Activated CD8-positive, alpha-beta memory T cell treated with anti-CD3 and anti-CD28 coated beads for 36 hours (primary cell): ENCODE results near the gene SH2B2. TPM values are rescaled to one million over a fixed set of nuclear protein-coding genes. Genes with fewer than 3 reads are reported as not detected.

ENCODE experiments used
- CTCF ChIA-PET: fragments of 350-600 bp; sonication (Branson Sonifier 250); formaldehyde crosslinking; loops from one replicate; lab custom pipeline; 2021; ENCODE audit warnings: antibody characterized with exemption; lab: Charles Lee
- POLR2A ChIA-PET: fragments of 350-600 bp; sonication (Branson Sonifier 250); formaldehyde crosslinking; loops from one replicate; lab custom pipeline; 2021; ENCODE audit warnings: antibody characterized with exemption; lab: Charles Lee
- total RNA-seq, 2 experiments: library from RNA; stranded (reverse); gene quantifications; one replicate each; pipeline ENCODE4 v1.2.3, GENCODE V29; 2021

SH2B2 gene
- total RNA-seq, 2 experiments from 2014 or later = 2.2 to 2.5 TPM

- ChIA-PET POLR2A (no interaction called here), CTCF (interaction anchor here (0.7 kb wide), 1 partner anchor 717 kb away, joined by 4 read pairs; no protein-coding TSS in a partner anchor)
Measured at GRCh38 chr7:102262546-102262945, 24.1 kb upstream of the SH2B2 start.

DNA sequence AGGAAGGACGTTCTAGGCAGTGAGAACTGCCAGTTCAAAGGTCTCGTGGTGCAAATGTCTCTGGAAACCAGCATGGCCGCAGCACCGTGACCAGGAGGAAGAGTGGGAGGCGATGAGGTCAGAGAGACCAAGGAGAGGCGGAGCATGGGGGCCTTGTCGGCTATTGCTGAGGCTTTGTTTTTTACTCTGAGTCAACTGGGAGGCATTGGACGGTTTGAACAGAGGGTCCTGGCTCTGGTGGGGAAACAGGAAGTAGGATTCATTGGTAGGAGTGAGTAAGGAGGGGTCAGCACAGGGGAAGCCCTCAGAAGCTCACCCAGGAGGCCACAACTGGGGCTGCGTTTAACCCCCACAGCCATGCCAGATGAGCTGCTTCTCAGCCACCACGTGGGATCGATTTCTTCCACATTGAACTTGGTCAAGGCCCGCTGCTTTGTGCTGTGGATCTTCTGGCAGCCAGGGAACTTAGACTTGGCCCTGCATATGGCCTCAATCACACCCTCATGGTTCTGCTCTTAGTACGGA lies 22.2 kb upstream of the SH2B2 start:
- CTCF ChIA-PET = no interaction called here
- POLR2A ChIA-PET = no interaction called here

GRCh38 chr7:102266541-102266940 lies 20.1 kb upstream of the SH2B2 start:
- CTCF ChIA-PET = no interaction called here
- POLR2A ChIA-PET = no interaction called here

DNA sequence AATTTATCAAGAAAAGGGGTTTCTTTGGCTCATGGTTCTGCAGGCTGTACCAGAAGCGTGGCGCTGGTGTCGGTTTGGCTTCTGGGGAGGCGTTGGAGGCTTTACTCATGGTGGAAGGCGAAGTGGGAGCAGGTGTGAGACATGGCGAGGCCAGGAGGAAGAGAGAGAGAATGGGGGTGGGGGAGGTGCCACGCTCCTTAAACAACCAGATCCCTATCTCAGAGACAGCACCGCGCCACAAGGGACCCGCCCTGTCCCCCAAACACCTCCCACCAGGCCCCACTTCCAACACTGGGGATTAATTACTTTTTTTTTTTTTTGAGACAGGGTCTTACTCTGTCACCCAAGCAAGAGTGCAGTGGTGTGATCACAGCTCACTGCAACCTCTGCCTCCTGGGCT lies 18.0 kb upstream of the SH2B2 start:
- ChIA-PET CTCF (no interaction called here), POLR2A (no interaction called here)

- POLR2A ChIA-PET = no interaction called here
Measured at GRCh38 chr7:102270178-102270887, 16.3 kb upstream of the SH2B2 start.

GRCh38 chr7:102271158-102271798 lies 15.4 kb upstream of the SH2B2 start:
- POLR2A ChIA-PET = no interaction called here
- CTCF ChIA-PET = interaction anchor here (0.6 to 3.9 kb wide), 4 partner anchors 669 to 783 kb away, joined by 3 to 17 read pairs (median 5); no protein-coding TSS in a partner anchor

More at GRCh38 chr7:102270178-102270887, 16.3 kb upstream of the SH2B2 start:
- CTCF ChIA-PET = interaction anchor here (0.8 to 3.9 kb wide), 5 partner anchors 152 to 730 kb away, joined by 3 to 17 read pairs (median 3); no protein-coding TSS in a partner anchor

DNA sequence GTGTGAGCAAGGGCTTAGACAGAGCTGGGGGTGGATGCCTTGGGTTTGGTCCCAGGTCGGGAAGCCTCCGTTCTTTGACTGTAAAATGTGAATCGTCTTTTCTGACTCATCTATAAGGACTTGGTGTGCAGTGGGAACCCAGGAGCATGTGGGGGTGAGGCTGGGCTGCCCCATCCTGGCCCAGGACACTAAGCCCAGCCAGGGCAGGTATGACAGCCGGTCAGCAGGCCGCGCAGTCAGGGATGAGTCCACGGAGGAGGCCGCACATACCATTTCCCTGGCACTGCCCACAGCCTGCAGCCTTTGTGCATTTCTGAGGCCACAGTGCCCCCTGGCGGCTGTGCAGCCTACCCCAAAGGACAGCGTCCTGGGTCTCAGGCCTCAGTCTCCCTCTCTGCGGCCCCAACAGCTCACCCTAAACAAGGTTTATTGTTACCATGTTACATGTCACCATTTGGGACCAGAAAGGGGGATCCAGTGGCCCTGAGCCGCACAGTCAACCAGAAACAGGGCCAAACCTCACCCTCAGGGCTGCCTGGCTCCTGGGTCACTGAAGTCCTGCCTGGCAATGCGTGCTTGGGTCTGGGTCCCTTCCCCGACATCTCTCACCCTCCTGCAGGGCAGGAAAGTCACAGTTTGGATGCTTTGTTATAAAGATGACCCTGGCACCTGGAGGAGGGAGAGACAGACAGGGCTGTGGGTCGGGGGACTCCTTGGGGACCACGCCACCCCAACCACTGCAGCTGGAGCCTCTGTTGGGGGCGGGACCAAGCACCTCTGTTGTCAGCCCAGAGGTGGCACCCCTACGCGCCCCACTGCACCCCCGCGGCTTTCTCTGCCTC lies 14.4 kb upstream of the SH2B2 start:
- ChIA-PET CTCF (interaction anchor here (0.5 to 3.9 kb wide), 7 partner anchors 12 to 1001 kb away, joined by 3 to 17 read pairs (median 4); no protein-coding TSS in a partner anchor), POLR2A (no interaction called here)

GRCh38 chr7:102272917-102273748 lies 13.5 kb upstream of the SH2B2 start:
- POLR2A ChIA-PET = no interaction called here

DNA sequence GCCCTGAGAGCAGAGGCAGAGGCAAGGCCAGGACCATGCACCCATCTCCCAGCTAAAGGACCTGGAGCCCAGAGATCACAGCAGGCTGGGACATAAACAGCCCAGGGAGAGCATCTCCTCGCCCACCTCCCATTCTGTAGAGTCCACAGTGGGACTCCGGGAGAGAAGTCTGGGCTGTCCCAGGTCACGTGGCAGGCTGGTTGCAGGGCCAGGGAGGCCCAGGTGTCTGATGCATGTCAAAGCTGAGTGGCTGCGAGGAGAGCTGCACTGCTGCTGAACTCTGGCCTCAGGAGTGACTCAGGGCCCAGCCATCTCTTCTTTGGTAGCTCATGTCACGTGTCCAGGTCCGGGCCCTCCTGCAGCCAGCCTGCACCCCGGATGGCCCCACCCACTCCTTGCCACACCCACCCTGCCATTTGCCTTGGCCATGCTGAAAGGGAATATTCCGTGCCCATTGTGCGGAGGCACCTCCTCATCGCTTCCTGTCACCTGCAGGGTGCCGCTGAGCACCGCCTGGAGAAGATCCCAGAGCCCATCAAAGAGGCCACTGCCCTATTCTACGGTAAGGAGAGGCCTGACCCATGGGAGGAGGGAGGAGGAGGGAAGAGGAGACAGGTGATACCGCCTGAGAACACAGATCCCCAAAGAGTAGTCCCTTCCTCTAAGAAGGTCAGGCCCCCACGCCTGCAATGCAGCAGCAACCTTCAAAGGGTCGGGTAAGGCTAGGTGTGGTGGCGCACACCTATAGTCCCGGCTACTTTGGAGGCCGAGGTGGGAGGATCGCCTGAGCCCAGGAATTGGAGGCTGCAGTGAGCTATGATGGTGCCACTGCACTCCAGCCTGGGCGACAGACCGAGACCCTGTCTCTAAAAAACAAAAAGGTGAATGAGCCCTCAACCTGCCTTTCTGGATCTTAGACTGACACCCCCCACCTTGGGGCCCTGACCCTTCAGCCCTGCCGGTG lies 12.6 kb upstream of the SH2B2 start:
- CTCF ChIA-PET = interaction anchor here (0.8 to 1.6 kb wide), 3 partner anchors 14 to 726 kb away, joined by 3 read pairs; no protein-coding TSS in a partner anchor
- POLR2A ChIA-PET = no interaction called here

More at GRCh38 chr7:102272917-102273748, 13.5 kb upstream of the SH2B2 start:
- CTCF ChIA-PET = interaction anchor here (0.5 to 3.9 kb wide), 8 partner anchors 13 to 1002 kb away, joined by 3 to 17 read pairs (median 4); no protein-coding TSS in a partner anchor

GRCh38 chr7:102275123-102275703 lies 11.5 kb upstream of the SH2B2 start:
- CTCF ChIA-PET = interaction anchor here (1.5 kb wide), 1 partner anchor 737 kb away, joined by 3 read pairs; no protein-coding TSS in a partner anchor

DNA sequence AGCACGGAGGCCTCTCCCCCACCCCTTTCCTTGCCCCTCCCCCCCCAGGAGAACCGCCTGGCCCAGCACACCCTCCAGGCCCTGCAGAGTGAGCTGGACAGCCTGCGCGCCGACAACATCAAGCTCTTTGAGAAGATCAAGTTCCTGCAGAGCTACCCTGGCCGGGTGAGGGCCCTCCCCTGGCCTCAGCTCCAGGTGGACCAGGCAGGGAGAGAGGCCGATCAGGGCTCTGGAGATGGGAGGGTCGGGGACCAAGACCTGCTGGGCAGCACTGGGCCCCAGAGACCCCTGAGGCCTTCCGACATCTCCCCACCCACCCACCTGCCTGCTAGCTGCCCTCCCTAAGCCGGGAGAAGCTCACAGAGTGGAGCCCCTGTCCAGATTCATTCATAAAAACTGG lies 8.8 kb upstream of the SH2B2 start:
- ChIA-PET POLR2A (interaction anchor here (0.6 kb wide), 3 partner anchors 15 to 127 kb away, joined by 3 to 8 read pairs (median 4); no protein-coding TSS in a partner anchor), CTCF (interaction anchor here (2.2 kb wide), 1 partner anchor 108 kb away, joined by 7 read pairs; no protein-coding TSS in a partner anchor)

More at GRCh38 chr7:102275123-102275703, 11.5 kb upstream of the SH2B2 start:
- POLR2A ChIA-PET = no interaction called here

DNA sequence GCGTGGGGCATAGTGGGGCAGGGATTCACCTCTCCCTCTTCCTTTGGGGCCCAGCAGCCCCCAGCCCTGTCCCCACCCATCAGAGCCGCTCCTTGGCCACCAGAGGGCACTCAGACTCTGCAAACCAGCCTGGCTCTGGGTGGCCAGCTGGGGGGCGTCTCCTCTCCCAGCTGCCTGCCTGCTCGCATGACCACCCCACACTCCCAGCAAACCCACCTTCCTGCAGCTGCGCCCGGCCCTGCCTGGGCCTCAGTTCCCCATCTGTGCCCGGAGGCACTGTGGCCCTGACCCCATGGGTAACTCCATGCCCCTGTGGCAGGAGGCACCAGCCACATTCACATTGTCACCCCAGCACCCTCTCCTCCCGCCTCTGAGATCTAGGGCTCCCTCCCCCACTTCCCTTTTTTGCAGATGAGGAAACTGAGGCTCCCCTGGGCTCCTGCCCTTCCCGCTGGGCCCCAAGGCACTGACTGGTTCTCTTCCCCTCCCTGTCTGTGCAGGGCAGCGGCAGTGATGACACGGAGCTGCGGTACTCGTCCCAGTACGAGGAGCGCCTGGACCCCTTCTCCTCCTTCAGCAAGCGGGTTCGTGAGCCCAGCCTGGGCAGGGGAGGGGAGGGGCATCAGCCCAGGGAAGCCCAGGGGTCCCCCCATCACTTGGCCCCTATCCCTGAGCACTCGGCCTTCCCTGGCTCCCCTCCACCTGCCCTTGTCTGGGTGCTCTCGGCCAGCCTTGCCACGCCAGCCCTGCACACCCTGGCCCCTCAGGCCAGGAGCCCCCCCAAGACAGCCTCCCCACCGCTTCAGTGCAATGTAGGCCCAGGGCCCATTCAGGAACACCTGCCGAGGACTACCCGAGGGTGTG lies 6.9 kb upstream of the SH2B2 start:
- ChIA-PET CTCF (interaction anchor here (0.7 to 2.2 kb wide), 10 partner anchors 10 to 736 kb away, joined by 3 to 7 read pairs (median 4); no protein-coding TSS in a partner anchor), POLR2A (no interaction called here)

- ChIA-PET CTCF (interaction anchor here (0.8 to 1.3 kb wide), 4 partner anchors 18 to 113 kb away, joined by 3 to 6 read pairs (median 4); no protein-coding TSS in a partner anchor), POLR2A (no interaction called here)
Measured at GRCh38 chr7:102280521-102280920, 6.1 kb upstream of the SH2B2 start.

DNA sequence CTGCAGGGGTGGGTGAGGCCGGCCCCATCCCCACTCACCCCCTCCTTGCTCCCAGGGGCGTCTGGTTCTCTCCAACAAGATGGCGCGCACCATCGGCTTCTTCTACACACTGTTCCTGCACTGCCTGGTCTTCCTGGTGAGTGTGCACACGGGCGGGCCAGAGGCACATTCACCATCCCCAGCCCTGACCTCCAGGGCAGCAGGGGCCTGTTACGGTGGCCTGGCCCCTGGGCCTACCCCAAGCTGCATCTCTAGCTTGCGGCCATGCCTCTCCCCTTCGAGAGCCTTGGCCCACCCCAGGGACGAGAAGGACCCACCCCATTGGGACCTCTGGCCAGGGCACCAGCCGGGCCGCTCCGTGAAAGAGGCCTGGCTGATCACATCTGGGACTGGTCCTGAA lies 4.9 kb upstream of the SH2B2 start:
- ChIA-PET POLR2A (no interaction called here), CTCF (interaction anchor here (0.6 to 1.3 kb wide), 2 partner anchors 11 to 25 kb away, joined by 3 to 4 read pairs; no protein-coding TSS in a partner anchor)
